Vagina (tissue), 2 donors: Measurements from ENCODE around the gene CD6.

Experiments
- POLR2A ChIP-seq, 2 donors: fragments of 450-650 bp; IDR thresholded peaks; one replicate each; pipeline ENCODE4 v1.6.1; 2017; ENCODE audit warnings: antibody characterized with exemption in 2 of 2, mild to moderate bottlenecking in 2 of 2, moderate library complexity in 2 of 2
- POLR2AphosphoS5 ChIP-seq, 2 donors: sonication (generic); formaldehyde crosslinking; IDR thresholded peaks; one replicate each; pipeline ENCODE4 v1.9.0; 2017; ENCODE audit warnings: antibody characterized with exemption in 2 of 2, mild to moderate bottlenecking in 2 of 2, low read depth in 1 of 2; ENCODE audit not compliant: insufficient read depth in 1 of 2
- TF ChIP-seq, protein P1 (sequence below), 3 experiments: fragments of 450-650 bp in 2 of 3; fragments of 200-600 bp in 1 of 3; sonication (generic) in 1 of 3; IDR thresholded peaks; one replicate each; pipeline ENCODE4 v1.5.1; 2017 to 2019; ENCODE audit warnings: antibody characterized with exemption in 3 of 3, mild to moderate bottlenecking in 2 of 3, moderate library complexity in 2 of 3

DNA sequence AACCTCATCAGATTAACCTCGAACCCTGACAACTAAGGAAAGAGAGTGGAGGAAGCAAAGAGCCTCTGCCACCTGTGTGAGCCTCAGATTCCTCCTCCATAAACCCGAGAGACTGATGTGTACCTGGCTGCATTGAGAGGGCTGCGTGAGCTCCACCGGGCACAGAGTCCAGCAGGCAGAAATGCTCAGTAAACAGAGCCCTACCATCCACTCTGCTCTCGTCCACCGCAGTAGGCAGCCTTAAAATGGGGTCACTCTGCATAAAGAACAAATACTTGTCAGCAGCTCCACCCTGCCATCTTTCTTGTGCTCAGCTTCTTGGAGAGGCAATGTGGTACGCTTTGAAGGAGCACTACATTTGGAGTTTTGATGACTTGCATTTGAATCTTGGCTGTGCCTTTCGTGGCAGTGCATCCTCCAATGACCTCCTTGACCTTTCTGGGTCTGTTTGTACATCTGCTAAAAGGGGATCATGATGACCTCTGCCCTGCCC is 87.8 kb downstream of the CD6 start:
- TF ChIP-seq POLR2AphosphoS5 (IDR thresholded peaks at IDR 0.05; ENCODE audit: insufficient read depth in 1 of 2, low read depth in 1 of 2) (no peak), POLR2A (IDR thresholded peaks at IDR 0.05) (no peak)
- TF ChIP-seq, protein P1, sequence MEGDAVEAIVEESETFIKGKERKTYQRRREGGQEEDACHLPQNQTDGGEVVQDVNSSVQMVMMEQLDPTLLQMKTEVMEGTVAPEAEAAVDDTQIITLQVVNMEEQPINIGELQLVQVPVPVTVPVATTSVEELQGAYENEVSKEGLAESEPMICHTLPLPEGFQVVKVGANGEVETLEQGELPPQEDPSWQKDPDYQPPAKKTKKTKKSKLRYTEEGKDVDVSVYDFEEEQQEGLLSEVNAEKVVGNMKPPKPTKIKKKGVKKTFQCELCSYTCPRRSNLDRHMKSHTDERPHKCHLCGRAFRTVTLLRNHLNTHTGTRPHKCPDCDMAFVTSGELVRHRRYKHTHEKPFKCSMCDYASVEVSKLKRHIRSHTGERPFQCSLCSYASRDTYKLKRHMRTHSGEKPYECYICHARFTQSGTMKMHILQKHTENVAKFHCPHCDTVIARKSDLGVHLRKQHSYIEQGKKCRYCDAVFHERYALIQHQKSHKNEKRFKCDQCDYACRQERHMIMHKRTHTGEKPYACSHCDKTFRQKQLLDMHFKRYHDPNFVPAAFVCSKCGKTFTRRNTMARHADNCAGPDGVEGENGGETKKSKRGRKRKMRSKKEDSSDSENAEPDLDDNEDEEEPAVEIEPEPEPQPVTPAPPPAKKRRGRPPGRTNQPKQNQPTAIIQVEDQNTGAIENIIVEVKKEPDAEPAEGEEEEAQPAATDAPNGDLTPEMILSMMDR (IDR thresholded peaks at IDR 0.05) = no peak
